Measurements from ENCODE around the gene SYT12.

The SYT12 gene

GRCh38 chr11:67058506-67058905 lies 35.6 kb downstream of the SYT12 start:
- DNase-seq, result no peak

GRCh38 chr11:67059671-67060070 lies 36.7 kb downstream of the SYT12 start:
- no peak for DNase-seq

- no peak for DNase-seq
Observed at GRCh38 chr11:67060111-67060522, 37.2 kb downstream of the SYT12 start.

- DNase-seq, result no peak
Observed at GRCh38 chr11:67062526-67063373, 39.8 kb downstream of the SYT12 start.

GRCh38 chr11:67066333-67066709 lies 43.4 kb downstream of the SYT12 start:
- DNase-seq, result no peak

GRCh38 chr11:67071420-67072284 lies 48.7 kb downstream of the SYT12 start:
- no peak for DNase-seq

- no peak for DNase-seq
Observed at GRCh38 chr11:67072295-67072694, 49.4 kb downstream of the SYT12 start.

- DNase-seq, result no peak
Observed at GRCh38 chr11:67073908-67074307, 51.0 kb downstream of the SYT12 start.

GRCh38 chr11:67076202-67076601 lies 53.3 kb downstream of the SYT12 start:
- DNase-seq, result no peak

- no peak for DNase-seq
Observed at GRCh38 chr11:67079065-67079705, 56.3 kb downstream of the SYT12 start.

GRCh38 chr11:67082071-67082791 lies 59.3 kb downstream of the SYT12 start:
- no peak for DNase-seq

- DNase-seq, result no peak
Observed at GRCh38 chr11:67083786-67084366, 60.9 kb downstream of the SYT12 start.

GRCh38 chr11:67085617-67086016 lies 62.7 kb downstream of the SYT12 start:
- DNase-seq, result no peak

GRCh38 chr11:67090717-67091116 lies 67.8 kb downstream of the SYT12 start:
- no peak for DNase-seq

- no peak for DNase-seq
Observed at GRCh38 chr11:67095214-67095507, 72.2 kb downstream of the SYT12 start.

- DNase-seq, result no peak
Observed at GRCh38 chr11:67098799-67099429, 76.0 kb downstream of the SYT12 start.

GRCh38 chr11:67099831-67100324 lies 76.9 kb downstream of the SYT12 start:
- DNase-seq, result no peak
